22Rv1 (cell line): ENCODE data around the gene RAP1GAP.

Source experiments
- ZFX ChIP-seq: fragments of 450-650 bp; IDR thresholded peaks from 2 replicates; pipeline ENCODE4 v1.6.1; 2017; ENCODE audit warnings: antibody characterized with exemption, borderline replicate concordance
- TF ChIP-seq, protein P1 (sequence below): fragments of 450-650 bp; IDR thresholded peaks from 2 replicates; pipeline ENCODE4 v1.5.1; 2017; ENCODE audit warnings: mild to moderate bottlenecking

DNA sequence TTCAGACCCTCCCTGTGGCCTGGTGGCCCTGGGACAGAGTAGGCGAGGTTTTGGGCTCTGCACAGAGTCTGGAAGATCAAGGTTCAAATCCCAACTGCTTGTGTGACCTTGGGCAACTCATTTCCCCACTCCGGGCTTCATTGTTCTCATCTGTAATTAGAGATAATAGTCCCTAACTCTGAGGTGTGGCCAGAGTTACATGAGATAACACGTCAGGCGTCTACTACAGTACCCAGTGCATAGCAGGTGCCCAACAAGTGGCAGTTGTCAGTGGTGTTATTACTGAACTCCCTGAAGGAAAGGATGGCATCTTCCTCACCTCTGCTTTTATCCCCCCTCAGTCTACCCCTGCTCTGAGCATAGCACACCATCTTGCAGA is 20.8 kb downstream of the RAP1GAP start:
- TF ChIP-seq, protein P1, sequence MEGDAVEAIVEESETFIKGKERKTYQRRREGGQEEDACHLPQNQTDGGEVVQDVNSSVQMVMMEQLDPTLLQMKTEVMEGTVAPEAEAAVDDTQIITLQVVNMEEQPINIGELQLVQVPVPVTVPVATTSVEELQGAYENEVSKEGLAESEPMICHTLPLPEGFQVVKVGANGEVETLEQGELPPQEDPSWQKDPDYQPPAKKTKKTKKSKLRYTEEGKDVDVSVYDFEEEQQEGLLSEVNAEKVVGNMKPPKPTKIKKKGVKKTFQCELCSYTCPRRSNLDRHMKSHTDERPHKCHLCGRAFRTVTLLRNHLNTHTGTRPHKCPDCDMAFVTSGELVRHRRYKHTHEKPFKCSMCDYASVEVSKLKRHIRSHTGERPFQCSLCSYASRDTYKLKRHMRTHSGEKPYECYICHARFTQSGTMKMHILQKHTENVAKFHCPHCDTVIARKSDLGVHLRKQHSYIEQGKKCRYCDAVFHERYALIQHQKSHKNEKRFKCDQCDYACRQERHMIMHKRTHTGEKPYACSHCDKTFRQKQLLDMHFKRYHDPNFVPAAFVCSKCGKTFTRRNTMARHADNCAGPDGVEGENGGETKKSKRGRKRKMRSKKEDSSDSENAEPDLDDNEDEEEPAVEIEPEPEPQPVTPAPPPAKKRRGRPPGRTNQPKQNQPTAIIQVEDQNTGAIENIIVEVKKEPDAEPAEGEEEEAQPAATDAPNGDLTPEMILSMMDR: no peak
- TF ChIP-seq ZFX: no peak
